ENCODE measurements around the gene TANC1.

The TANC1 gene

DNA sequence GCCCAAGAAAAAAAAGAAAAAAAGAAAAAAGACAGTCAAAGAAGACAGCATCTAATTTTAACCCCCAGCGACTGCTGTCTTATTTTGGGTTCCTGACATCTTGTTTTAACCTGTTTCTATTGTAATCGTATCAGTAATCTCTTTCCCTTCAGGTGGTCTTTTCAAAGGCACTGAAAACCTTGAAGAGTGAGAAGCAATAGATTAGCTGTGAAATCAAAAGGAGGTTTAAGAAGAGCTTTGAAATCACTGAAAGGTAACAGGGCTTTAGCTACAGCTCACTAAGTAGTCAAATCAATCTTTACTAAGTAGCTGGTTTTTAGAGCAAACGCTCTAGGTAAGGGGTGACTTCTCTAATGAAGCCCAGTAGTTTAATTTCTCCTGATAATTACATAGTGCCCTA lies 5.4 kb upstream of the TANC1 start:
- DNase-seq: no peak

DNA sequence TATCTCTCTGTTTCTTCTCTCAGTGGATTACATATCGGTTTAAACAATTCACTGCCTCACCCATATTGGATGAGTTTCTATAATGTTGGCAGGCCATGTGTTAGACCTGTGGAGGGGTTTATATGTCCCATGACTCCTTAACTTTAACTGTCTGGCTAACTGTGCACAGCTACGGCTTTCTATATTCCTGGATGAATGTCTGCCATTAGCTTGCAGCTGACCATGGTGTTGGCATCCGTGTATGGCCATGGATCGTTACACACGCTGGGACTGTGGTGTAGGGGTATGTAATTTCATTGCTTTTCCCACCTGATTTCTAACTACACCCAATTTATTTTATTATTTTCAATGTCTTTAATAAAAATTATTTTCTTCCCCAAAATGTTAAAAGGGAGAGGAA lies 3.3 kb upstream of the TANC1 start:
- no peak for DNase-seq

- DNase-seq: no peak
Observed at GRCh38 chr2:158965641-158966040, 2.8 kb upstream of the TANC1 start.

DNA sequence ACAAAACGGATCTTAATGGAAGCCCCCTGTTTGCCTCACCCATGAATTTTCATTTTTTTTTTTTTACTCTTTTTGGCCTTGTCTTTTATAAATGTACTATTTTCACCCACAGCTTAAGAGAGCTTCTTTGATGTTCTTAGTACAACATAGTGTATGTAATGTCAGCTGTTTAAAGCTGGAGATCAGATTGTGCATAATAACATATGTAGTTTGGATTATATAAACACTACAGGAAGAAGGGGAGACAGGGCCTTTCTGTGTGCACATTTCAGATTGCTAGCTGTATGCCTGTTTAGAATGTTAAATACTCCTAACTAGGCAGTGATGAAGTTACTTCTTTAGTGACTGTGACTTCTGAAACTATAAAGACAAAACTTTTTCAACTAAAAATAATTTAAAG lies 2.1 kb upstream of the TANC1 start:
- DNase-seq: no peak

DNA sequence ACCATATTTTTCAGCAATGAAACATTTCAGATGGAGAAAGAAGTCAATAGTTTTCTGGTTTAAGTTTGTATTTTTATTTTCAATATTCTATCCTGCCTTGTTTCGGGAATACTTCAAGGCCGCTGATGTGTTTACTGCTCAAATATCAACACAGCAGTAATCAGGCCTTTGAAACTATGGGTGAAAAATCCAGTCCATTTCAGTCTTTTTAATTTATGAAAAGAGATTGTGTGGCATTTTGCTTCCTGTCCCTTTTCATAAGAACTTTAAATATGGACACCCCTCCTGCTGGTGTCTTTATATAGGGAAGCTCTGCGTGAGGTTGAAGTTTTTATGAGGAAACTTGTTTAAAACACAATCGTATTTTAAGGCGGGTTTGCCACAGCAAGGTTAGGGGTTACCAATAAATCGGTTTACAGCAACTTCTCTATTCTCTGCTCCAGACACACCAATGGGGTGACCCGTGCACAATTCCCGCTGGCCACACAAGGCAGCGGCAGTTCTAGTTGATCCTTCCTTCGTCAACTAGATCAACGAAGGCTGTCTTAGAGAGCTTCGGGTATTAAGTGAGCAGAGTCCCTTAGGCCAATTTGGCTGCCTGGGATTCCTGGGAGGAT lies 1.2 kb upstream of the TANC1 start:
- DNase-seq: no peak

DNA sequence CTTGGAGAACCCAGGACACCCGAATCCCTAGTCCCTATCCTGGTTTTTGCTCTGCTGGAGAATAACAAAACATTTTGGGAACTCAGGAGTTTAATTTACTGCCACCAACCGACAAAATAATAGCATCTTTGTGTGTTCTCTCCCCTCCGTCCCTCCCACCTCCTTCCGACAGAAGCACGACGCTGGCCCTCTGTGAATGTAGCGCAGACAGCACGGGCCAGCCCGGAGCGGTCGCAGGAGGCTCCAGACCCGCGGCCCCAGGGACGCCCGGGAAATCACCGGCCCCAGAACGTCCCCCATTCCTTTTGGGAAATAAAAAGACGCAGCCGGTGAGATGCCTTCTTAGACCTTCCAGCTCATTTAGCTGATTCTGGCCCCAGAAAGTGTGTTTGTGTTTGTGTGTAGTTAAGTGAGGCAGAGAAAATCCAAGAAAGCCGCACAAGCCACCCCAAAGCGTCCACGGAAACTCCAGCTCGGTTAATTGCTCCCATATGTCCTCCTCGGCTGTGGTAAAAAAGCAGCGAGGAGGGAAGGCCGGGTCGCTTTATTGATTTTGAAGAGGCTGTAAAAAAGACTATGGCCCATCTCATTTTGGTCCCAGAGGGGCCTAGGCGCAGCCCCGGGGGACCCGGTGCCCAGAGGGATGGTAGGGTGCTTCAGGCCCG lies 577 bp upstream of the TANC1 start:
- DNase-seq: no peak

DNA sequence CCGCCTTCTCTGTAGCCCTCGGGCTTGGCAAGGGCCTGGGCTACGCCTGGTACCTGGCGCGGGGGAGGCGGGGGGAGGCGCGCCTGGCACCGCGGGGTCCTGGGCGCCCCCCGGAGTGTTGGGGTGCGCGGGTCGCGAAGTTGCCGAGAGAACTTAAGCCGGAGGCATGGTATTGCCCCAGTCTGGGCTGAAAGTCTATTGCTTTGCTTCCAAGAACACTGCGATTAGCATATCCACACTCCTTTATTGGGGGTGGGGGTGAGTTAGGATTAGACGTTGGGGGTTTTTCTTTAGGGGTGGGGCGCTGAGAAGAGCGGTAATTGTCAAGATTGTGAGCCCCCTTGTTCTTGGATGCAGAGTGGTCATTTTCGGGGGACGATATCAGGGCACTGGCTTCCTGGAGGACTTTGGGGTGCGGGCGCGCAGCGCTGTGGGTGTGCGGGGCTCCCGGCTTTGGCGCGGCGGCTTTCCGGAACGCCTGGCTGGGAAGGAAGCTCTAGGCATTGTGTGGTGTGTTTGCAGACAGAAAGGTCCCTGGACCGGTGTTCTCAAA lies 798 bp downstream of the TANC1 start:
- no peak for DNase-seq

DNA sequence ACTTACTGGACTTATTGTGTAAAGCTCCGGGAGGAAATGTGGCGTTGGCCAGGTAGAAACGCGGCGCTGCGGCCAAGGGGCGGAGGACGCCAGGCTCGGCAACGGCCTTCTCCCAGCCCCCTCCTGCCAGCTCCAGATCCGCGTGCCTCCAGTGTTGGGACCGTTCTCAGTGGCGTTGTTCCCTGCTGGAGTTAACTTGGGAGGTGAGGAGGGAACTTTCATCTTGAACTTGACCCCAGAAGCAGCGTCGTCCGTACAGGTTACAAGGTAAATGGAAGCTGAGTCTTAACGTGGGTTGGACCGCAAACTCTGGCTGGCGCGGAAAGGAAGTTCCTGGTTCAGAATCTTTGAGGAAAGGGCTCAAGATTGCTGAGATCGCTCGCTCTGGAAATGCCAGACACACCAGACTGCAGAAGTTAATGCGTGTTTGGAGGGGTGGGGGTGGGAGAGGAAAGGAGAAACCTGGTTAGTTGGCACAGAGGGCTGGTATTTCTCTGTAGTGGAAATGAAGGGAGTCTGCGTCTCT lies 1.3 kb downstream of the TANC1 start:
- DNase-seq: no peak

DNA sequence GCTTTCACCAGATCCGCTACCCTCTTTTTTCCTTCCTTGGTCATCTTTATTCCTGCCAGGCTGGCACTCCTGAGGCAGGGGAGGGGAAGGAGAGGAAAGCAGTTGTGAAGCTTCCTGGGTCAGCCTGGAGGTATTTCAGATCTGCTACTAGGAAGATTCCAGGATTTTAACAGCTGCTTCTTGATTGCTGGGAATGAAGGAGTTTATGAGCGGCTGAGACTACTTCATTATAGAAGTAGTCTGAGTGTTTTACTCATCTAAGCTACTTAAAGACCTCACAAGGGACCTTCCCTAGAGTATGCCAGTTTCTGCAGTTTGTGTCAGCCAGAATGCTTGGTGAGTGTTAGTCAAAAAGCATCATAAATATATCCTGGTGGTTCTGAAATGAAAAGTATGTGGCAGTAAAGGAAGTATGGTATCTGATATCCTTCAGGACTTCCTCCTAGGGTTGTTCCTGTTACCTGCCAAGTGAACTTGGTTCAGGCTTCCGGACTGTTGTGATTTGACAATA lies 1.9 kb downstream of the TANC1 start:
- DNase-seq: no peak

- DNase-seq: no peak
Observed at GRCh38 chr2:158973116-158973956, 4.9 kb downstream of the TANC1 start.

DNA sequence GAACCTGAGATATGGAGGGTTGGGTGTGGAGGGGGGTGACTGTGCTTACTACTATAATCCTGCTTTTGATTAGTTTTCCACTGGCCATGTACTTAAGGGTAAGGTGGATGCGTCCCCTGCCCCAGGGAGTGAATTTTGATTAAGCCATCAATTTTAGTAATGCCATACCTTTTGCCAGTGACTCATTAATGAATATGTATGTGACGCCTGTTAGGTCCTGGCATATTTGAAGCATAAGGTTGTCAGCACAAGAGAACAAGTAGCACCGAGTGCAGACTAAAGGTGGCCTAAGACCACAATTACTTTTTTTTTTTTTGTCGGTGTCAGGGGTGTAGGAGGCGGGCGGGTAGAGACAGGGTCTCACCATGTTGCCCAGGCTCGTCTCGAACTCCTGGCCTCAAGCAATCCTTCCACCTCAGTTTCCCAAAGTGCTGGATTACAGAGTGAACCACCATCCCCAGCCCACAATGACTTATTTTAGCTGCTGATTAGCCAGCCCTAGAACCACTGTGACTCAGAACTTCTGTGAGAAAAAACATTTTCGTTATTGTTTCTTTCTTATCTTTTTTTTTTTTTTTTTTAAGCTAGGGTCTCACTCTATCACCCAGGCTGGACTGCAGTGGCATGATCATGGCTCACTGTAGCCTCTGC lies 7.0 kb downstream of the TANC1 start:
- no peak for DNase-seq

GRCh38 chr2:158979772-158980171 lies 11.3 kb downstream of the TANC1 start:
- DNase-seq: no peak

DNA sequence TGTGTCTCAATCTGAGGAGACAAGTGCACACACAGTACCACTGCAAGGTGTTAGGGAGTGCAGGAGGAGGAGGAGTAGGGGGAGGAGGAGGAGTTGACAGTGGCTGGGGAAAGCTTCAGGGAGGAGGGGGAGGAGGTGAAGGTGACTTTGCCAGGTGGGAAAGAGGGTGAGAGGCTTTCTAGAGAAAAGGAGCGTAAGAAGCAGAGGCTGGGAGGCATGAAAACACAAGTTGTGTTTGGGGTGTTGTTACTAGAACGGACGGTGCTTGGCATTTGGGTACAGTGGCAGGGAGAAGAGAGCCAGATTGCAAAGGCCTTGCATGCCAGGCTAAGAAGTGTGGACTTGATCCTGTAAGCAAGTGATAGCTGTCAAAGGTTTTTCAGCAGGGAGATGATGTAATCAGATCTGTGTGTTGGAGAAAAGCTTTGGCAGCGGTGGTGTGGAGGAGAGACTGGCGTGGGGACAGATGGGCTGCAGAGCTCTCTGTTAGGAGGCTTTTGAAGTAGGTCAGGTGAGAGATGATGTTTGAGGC lies 16.2 kb downstream of the TANC1 start:
- no peak for DNase-seq

- DNase-seq: no peak
Observed at GRCh38 chr2:158988501-158988900, 20.1 kb downstream of the TANC1 start.

DNA sequence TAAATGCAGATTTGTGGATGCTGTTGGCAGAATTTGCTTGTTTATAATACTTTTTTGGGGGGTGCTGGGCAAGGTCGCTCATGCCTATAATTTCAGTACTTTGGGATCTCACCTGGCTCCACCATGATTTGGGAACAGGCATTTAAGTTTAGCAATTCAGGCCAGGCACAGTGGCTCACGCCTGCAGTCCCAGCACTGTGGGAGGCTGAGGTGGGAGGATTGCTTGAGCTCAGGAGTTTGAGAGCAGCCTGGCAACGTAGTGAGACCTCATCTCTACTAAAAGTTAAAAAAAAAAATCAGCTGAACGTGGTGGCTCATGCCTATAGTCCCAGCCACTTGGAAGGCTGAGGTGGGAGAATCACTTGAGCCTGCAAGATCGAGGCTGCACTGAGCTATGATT lies 20.7 kb downstream of the TANC1 start:
- no peak for DNase-seq

GRCh38 chr2:158990397-158991214 lies 22.2 kb downstream of the TANC1 start:
- DNase-seq: no peak

DNA sequence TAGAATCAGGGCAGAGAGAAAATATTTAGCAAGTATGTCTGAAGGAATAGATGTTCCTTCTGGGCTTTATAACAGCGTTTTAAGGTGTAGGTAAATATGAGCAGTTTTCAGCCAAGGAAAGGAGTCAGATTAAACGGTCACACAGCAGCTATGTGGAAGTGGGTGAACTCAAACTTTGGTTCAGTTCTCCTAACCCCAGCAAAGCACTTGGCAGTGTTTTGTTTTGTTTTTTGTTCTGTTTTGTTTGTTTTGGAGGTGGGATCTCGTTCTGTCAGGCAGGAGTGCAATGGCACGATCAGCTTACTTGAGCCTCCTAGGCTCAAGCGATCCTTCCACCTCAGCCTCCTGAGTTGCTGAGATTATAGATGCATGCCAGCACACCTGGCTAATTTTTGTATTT lies 24.6 kb downstream of the TANC1 start:
- no peak for DNase-seq

GRCh38 chr2:158993721-158994587 lies 25.5 kb downstream of the TANC1 start:
- no peak for DNase-seq

DNA sequence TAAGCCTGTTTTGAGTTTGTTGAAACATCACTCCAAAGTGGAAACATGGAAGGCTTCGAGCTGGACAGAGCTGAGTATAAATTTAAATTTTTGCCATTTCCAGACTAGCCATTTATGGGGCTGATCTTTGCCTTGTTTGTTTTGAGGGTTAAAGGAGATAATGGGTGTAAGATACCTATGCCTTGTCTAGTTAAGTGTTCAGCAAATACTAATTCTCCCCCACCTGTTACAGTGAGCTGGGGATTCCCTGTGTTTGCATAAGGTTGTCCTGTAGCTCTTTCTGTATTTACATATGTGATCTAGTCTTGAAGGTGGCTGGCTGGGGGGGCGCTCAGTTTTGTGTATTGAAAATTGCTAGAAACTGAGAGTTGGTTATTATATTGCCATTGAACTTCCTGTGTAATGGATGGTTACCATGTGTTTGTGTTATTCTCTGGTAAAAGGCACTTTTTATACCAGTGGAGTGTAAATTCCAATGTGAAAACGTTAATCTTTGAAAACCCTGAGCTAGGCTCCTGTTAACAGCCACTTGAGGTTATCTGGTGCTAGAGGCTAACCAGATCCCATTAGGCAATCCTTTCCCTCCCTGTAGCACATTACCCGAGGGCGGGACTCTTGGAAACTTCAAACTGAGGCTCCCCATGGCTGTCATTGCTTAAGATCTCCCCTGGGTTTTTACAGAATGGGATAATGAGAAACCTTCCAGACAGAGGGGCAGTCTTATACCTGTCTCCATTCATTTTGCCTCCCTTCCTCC lies 26.7 kb downstream of the TANC1 start:
- DNase-seq: no peak

DNA sequence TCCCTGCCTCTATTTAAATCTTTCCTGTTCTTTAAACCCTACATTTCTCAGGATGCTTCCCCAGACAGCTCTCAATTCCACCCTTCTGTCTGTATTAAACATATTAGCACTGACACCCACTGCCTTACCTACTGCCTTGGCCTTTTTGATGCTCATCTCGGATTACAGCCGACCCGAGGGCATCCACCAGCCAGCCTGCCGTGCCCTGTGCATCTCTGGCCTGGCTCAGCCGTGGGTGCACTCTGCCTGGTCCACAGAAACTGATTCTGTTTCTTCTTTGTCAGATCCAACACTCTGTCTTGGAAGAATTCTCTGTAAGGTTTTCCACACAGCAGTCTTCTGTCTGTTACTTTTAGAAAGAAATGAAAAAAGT lies 27.2 kb downstream of the TANC1 start:
- DNase-seq: no peak
